H1 (cell line): ENCODE results near the gene P2RY1. TPM values are rescaled to one million over a fixed set of nuclear protein-coding genes. Genes with fewer than 3 reads are reported as not detected.

ENCODE experiments used
- CTCF ChIA-PET: fragments of 300-600 bp; sonication (Branson Sonifier 250); formaldehyde crosslinking; loops from one replicate; lab custom pipeline; 2021; ENCODE audit not compliant: partially characterized antibody; lab: Charles Lee
- POLR2A ChIA-PET: fragments of 300-600 bp; sonication (Branson Sonifier 250); formaldehyde crosslinking; loops from one replicate; lab custom pipeline; 2021; ENCODE audit warnings: inconsistent platforms; ENCODE audit not compliant: partially characterized antibody; lab: Charles Lee
- DNase-seq, 2 experiments: peaks; one replicate each; pipeline versions ENCODE4 v3.0.0 to v3.0.0-alpha.2; 2010 to 2022; ENCODE audit warnings: low spot score in 2 of 2, low read depth in 1 of 2, mixed read lengths in 1 of 2
- FAIRE-seq: peaks from 2 replicates; lab custom pipeline; 2011; peaks lifted over from hg19 to GRCh38; lab: Jason Lieb, UNC
- H2AFZ ChIP-seq: 2 replicates; pipeline ENCODE4 v1.8.1; 2012; ENCODE audit warnings: low read length, inconsistent platforms
- H2AK5ac ChIP-seq: 2 replicates; pipeline ENCODE4 v1.6.1; 2013; ENCODE audit warnings: low read depth, low read length
- H2BK120ac ChIP-seq: replicated peaks from 2 replicates; pipeline ENCODE3; 2013; ENCODE audit warnings: low read depth, low read length, inconsistent platforms
- H2BK12ac ChIP-seq: 2 replicates; pipeline ENCODE4 v1.6.1; 2013; ENCODE audit warnings: low read depth, low read length
- H2BK15ac ChIP-seq: 2 replicates; pipeline ENCODE4 v1.6.1; 2013; ENCODE audit warnings: low read length
- H2BK20ac ChIP-seq: 2 replicates; pipeline ENCODE4 v1.6.1; 2013; ENCODE audit warnings: low read length
- H2BK5ac ChIP-seq: 2 replicates; pipeline ENCODE4 v1.6.1; 2013; ENCODE audit warnings: low read depth, low read length
- H3K14ac ChIP-seq: 2 replicates; pipeline ENCODE4 v1.6.1; 2013; ENCODE audit warnings: inconsistent platforms; ENCODE audit not compliant: insufficient read length
- H3K18ac ChIP-seq: 2 replicates; pipeline ENCODE4 v1.6.1; 2013; ENCODE audit warnings: low read length; ENCODE audit errors: extremely low read depth
- H3K23ac ChIP-seq: 2 replicates; pipeline ENCODE4 v1.6.1; 2013; ENCODE audit warnings: inconsistent platforms; ENCODE audit not compliant: insufficient read length
- H3K23me2 ChIP-seq: 2 replicates; pipeline ENCODE4 v1.6.1; 2013; ENCODE audit warnings: low read depth, low read length
- H3K27ac ChIP-seq: 2 replicates; pipeline ENCODE4 v1.6.1; 2011; ENCODE audit warnings: low read depth, low read length, inconsistent platforms
- H3K27me3 ChIP-seq, 4 experiments: replicated peaks in 1 of 4; 1 replicate in 1 of 4; 2 replicates in 3 of 4; pipeline versions ENCODE4 v1.6.1 to v1.8.1; 2011 to 2013; ENCODE audit warnings: low read length in 3 of 4, mild to moderate bottlenecking in 3 of 4, inconsistent platforms in 2 of 4, mixed read lengths in 2 of 4, moderate library complexity in 1 of 4; ENCODE audit not compliant: control insufficient read depth in 3 of 4, insufficient read depth in 3 of 4; ENCODE audit errors: extremely low read depth in 1 of 4
- H3K36me3 ChIP-seq, 4 experiments: 2 replicates each; pipeline versions ENCODE4 v1.6.1 to v1.8.1; 2011 to 2013; ENCODE audit warnings: mild to moderate bottlenecking in 4 of 4, low read length in 3 of 4, moderate library complexity in 2 of 4, control low read depth in 1 of 4, inconsistent platforms in 1 of 4; ENCODE audit not compliant: insufficient read depth in 4 of 4, control insufficient read depth in 2 of 4
- H3K4ac ChIP-seq: replicated peaks from 2 replicates; pipeline ENCODE3; 2013; ENCODE audit warnings: low read length, low read depth, mixed read lengths, inconsistent platforms; ENCODE audit not compliant: insufficient read length
- H3K4me1 ChIP-seq, 4 experiments: replicated peaks in 1 of 4; 1 replicate in 1 of 4; 2 replicates in 3 of 4; pipeline versions ENCODE4 v1.6.1 to v1.8.1; 2011 to 2013; ENCODE audit warnings: low read length in 3 of 4, inconsistent platforms in 2 of 4, mixed read lengths in 1 of 4; ENCODE audit not compliant: insufficient read depth in 4 of 4, control insufficient read depth in 3 of 4
- H3K4me2 ChIP-seq, 2 experiments: 2 replicates each; pipeline versions ENCODE4 v1.6.1 to v1.8.1; 2011 to 2013; ENCODE audit warnings: low read depth in 2 of 2, low read length in 2 of 2, control low read depth in 1 of 2, inconsistent platforms in 1 of 2, mild to moderate bottlenecking in 1 of 2; ENCODE audit not compliant: insufficient read depth in 1 of 2
- H3K4me3 ChIP-seq, 4 experiments: fragments of 200-600, 300-600 bp in 1 of 4; sonication (generic), shearing (Covaris generic), sonication (Bioruptor Twin) in 1 of 4; 2 replicates each; pipeline versions ENCODE4 v1.5.1 to v1.8.1; 2011 to 2016; ENCODE audit warnings: low read length in 4 of 4, low read depth in 3 of 4, control low read depth in 2 of 4, inconsistent platforms in 2 of 4, mild to moderate bottlenecking in 2 of 4, mixed read lengths in 1 of 4, moderate library complexity in 1 of 4; ENCODE audit not compliant: insufficient read depth in 2 of 4; ENCODE audit errors: extremely low read depth in 1 of 4
- H3K56ac ChIP-seq: replicated peaks from 2 replicates; pipeline ENCODE3; 2013; ENCODE audit warnings: low read depth, mild to moderate bottlenecking, mixed read lengths, low read length, inconsistent platforms; ENCODE audit not compliant: insufficient read length
- H3K79me1 ChIP-seq: 2 replicates; pipeline ENCODE4 v1.6.1; 2013; ENCODE audit warnings: low read depth, low read length, control low read depth
- H3K79me2 ChIP-seq, 2 experiments: 2 replicates each; pipeline versions ENCODE4 v1.6.1 to v1.8.1; 2012 to 2013; ENCODE audit warnings: low read length in 2 of 2, mild to moderate bottlenecking in 2 of 2, inconsistent platforms in 1 of 2; ENCODE audit not compliant: insufficient read depth in 2 of 2, control insufficient read depth in 1 of 2
- H3K9ac ChIP-seq, 4 experiments: replicated peaks in 1 of 4; 1 replicate in 1 of 4; 2 replicates in 3 of 4; pipeline versions ENCODE4 v1.6.1 to v1.8.1; 2011 to 2013; ENCODE audit warnings: low read depth in 3 of 4, low read length in 3 of 4, control low read depth in 2 of 4, mild to moderate bottlenecking in 2 of 4, moderate library complexity in 2 of 4, inconsistent platforms in 1 of 4; ENCODE audit errors: extremely low read depth in 1 of 4
- H3K9me3 ChIP-seq, 2 experiments: 2 replicates each; pipeline versions ENCODE4 v1.6.1 to v1.8.1; 2012 to 2013; ENCODE audit warnings: mild to moderate bottlenecking in 2 of 2, moderate library complexity in 2 of 2, control low read depth in 1 of 2, inconsistent platforms in 1 of 2, low read depth in 1 of 2, low read length in 1 of 2, mixed read lengths in 1 of 2; ENCODE audit not compliant: insufficient read depth in 2 of 2
- H4K20me1 ChIP-seq, 2 experiments: replicated peaks in 1 of 2; 2 replicates each; pipeline versions ENCODE3 to v1.8.1; 2011 to 2013; ENCODE audit warnings: inconsistent platforms in 2 of 2, low read length in 2 of 2, mild to moderate bottlenecking in 1 of 2; ENCODE audit not compliant: insufficient read depth in 2 of 2, control insufficient read depth in 1 of 2
- H4K5ac ChIP-seq: 2 replicates; pipeline ENCODE4 v1.6.1; 2013; ENCODE audit warnings: low read length, low read depth, mixed read lengths, inconsistent platforms; ENCODE audit not compliant: insufficient read length
- H4K8ac ChIP-seq: 2 replicates; pipeline ENCODE4 v1.8.0; 2013; ENCODE audit warnings: mild to moderate bottlenecking, moderate library complexity, low read length, inconsistent platforms; ENCODE audit not compliant: insufficient read depth; ENCODE audit errors: extremely low read depth
- H4K91ac ChIP-seq: replicated peaks from 2 replicates; pipeline ENCODE3; 2013; ENCODE audit warnings: low read length, mixed read lengths, inconsistent platforms; ENCODE audit not compliant: insufficient read length
- CBX5 ChIP-seq: fragments of 300-800, 300-1000 bp; sonication (generic); IDR thresholded peaks from 2 replicates; pipeline ENCODE4 v1.7.1; 2016; ENCODE audit warnings: antibody characterized with exemption, low read length, low read depth
- CEBPB ChIP-seq: IDR thresholded peaks from 2 replicates; pipeline ENCODE4 v1.6.1; 2012; ENCODE audit warnings: low read depth, low read length
- KDM5A ChIP-seq: fragments of 200-600 bp; IDR thresholded peaks from 2 replicates; pipeline ENCODE4 v1.7.1; 2012; ENCODE audit warnings: mild to moderate bottlenecking, low read length, inconsistent platforms, mixed read lengths
- NRF1 ChIP-seq: IDR thresholded peaks from 2 replicates; pipeline ENCODE4 v1.6.1; 2011; ENCODE audit warnings: mild to moderate bottlenecking, low read depth, low read length, improper control_type of control experiment
- SP1 ChIP-seq: IDR thresholded peaks from 2 replicates; pipeline ENCODE4 v1.6.1; 2011; ENCODE audit warnings: low read depth, low read length
- SUZ12 ChIP-seq: fragments of 200-600 bp; sonication (generic); IDR thresholded peaks from 2 replicates; pipeline ENCODE4 v1.6.1; 2012; ENCODE audit warnings: mild to moderate bottlenecking, inconsistent platforms, low read length, moderate library complexity, mixed read lengths
- TAF7 ChIP-seq: optimal IDR thresholded peaks from 2 replicates; pipeline ENCODE3; 2011; ENCODE audit warnings: low read depth, mild to moderate bottlenecking, inconsistent platforms, low read length, moderate library complexity, borderline replicate concordance
- TCF12 ChIP-seq: IDR thresholded peaks from 2 replicates; pipeline ENCODE4 v1.6.1; 2011; ENCODE audit warnings: low read depth, mild to moderate bottlenecking, low read length
- WGBS, 2 experiments: shearing (Covaris generic) in 1 of 2; methylation state at CpG; one replicate each; pipeline versions ENCODE4 v1.1.6 to v1.1.7; 2013 to 2015; ENCODE audit warnings: low lambda C conversion rate in 2 of 2, mixed read lengths in 2 of 2, inconsistent platforms in 1 of 2, low coverage in 1 of 2, missing lambda C conversion rate in 1 of 2; ENCODE audit not compliant: insufficient replicate concordance in 2 of 2, insufficient coverage in 1 of 2, insufficient read length in 1 of 2; ENCODE audit errors: extremely low coverage in 1 of 2, missing lambda C conversion rate in 1 of 2; 5-methylcytosine and 5-hydroxymethylcytosine counted together
- polyA plus RNA-seq, 7 experiments: library from polyadenylated mRNA; depleted of rRNA in 3 of 7; stranded (reverse) in 5 of 7; unstranded in 2 of 7; fragments of >200 nt in 5 of 7; fragments of 200-250 nt in 2 of 7; gene quantifications; 1 replicate in 5 of 7; 2 replicates in 1 of 7; 4 replicates in 1 of 7; pipeline versions ENCODE4 v1.2.1 to v1.2.3, GENCODE V29; 2011 to 2013; ENCODE audit warnings: missing spikeins in 2 of 7, mixed read lengths in 2 of 7
- total RNA-seq: library from RNA; stranded (reverse); fragmentation: NEBNext Ultra II Directional; extraction: Animal tissue kit (Norgen Biotek cat#: 25700); gene quantifications from 2 replicates; pipeline ENCODE4 v1.2.1, GENCODE V29; 2021
- TF ChIP-seq, protein P1 (sequence below): IDR thresholded peaks from 2 replicates; pipeline ENCODE4 v1.6.1; 2011; ENCODE audit warnings: low read depth, mild to moderate bottlenecking, low read length; ENCODE audit not compliant: insufficient read depth
- TF ChIP-seq, protein P2 (sequence below), 3 experiments: IDR thresholded peaks; 1 replicate in 2 of 3; 2 replicates in 1 of 3; pipeline versions ENCODE4 v1.5.1 to v1.6.1; 2011; ENCODE audit warnings: low read length in 3 of 3, mild to moderate bottlenecking in 3 of 3, inconsistent platforms in 2 of 3, low read depth in 1 of 3, moderate library complexity in 1 of 3; ENCODE audit not compliant: insufficient read depth in 1 of 3; ENCODE audit errors: control extremely low read depth in 1 of 3
- TF ChIP-seq, protein P3 (sequence below): IDR thresholded peaks from 2 replicates; pipeline ENCODE4 v1.6.1; 2012; ENCODE audit warnings: inconsistent platforms

The P2RY1 gene
- total and polyA plus RNA-seq, 2 of the 8 experiments (the other 6 are each of a cell fraction or from before 2014, with no cell fraction given) = 6.5 to 28.3 TPM

DNA sequence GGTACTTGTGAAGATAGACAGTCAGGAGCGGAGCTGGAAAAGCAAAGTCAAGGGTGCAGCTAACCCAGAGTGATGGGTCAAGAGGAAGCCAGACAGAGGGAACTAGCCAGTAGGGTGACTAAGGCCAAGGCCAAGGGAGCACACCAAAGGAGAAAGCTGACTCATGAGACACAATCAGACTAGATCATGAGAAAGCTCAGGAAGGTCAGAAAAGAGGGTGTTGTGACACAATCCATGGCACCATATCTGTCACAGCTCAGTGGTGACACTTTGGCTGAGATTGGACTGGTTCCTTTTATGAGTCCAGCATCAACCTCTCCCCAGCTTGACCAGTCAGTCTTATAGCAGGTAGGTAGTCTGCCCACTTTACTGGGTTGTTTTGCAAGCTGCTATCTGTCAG lies 22.2 kb downstream of the P2RY1 start:
- H3K23me2 ChIP-seq = no peaks in the 10 kb centered on the region
- no peak overlapping the region for H3K4me3 ChIP-seq
- no peaks in the 10 kb centered on the region for H3K79me2 ChIP-seq
- no peak overlapping the region for H2BK120ac ChIP-seq
- H2AK5ac ChIP-seq = no peak overlapping the region
- H2BK15ac ChIP-seq = no peak overlapping the region
- ChIA-PET POLR2A (interaction anchor here (0.6 kb wide), 1 partner anchor 65 kb away, joined by 3 read pairs; no protein-coding TSS in a partner anchor), CTCF (interaction anchor here (1.5 kb wide), 1 partner anchor 385 kb away, joined by 3 read pairs; no protein-coding TSS in a partner anchor)
- H2BK5ac ChIP-seq = no peak overlapping the region
- H4K91ac ChIP-seq = no peak overlapping the region
- H3K4me1 ChIP-seq = no peaks in the 10 kb centered on the region
- no peaks in the 10 kb centered on the region for H3K9me3 ChIP-seq
- H3K23ac ChIP-seq = no peak overlapping the region
- H4K8ac ChIP-seq = no peak overlapping the region
- H3K36me3 ChIP-seq = no peaks in the 10 kb centered on the region
- no peak overlapping the region for H2AFZ ChIP-seq
- H3K4ac ChIP-seq = no peak overlapping the region
- no peak overlapping the region for H3K14ac ChIP-seq
- no peak overlapping the region for H4K5ac ChIP-seq
- H3K4me2 ChIP-seq = no peak overlapping the region
- H2BK20ac ChIP-seq = no peak overlapping the region
- no peak overlapping the region for H2BK12ac ChIP-seq
- no peak overlapping the region for H3K27ac ChIP-seq
- H3K56ac ChIP-seq = no peak overlapping the region
- H3K18ac ChIP-seq = no peak overlapping the region; the same call in 1 of the 2 replicates
- no peak for FAIRE-seq
- H3K9ac ChIP-seq = no peak overlapping the region
- H3K27me3 ChIP-seq = no peaks in the 10 kb centered on the region
- no peak for DNase-seq
- no peaks in the 10 kb centered on the region for H3K79me1 ChIP-seq
- no peaks in the 10 kb centered on the region for H4K20me1 ChIP-seq
- WGBS, 2 experiments = 100% methylated on average over 1 of the region's 1 CpG; no CpG with 5 or more reads in 1 of the 2 experiments
- TF ChIP-seq, protein P1, sequence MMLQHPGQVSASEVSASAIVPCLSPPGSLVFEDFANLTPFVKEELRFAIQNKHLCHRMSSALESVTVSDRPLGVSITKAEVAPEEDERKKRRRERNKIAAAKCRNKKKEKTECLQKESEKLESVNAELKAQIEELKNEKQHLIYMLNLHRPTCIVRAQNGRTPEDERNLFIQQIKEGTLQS = no peak
- TF ChIP-seq, protein P2, sequence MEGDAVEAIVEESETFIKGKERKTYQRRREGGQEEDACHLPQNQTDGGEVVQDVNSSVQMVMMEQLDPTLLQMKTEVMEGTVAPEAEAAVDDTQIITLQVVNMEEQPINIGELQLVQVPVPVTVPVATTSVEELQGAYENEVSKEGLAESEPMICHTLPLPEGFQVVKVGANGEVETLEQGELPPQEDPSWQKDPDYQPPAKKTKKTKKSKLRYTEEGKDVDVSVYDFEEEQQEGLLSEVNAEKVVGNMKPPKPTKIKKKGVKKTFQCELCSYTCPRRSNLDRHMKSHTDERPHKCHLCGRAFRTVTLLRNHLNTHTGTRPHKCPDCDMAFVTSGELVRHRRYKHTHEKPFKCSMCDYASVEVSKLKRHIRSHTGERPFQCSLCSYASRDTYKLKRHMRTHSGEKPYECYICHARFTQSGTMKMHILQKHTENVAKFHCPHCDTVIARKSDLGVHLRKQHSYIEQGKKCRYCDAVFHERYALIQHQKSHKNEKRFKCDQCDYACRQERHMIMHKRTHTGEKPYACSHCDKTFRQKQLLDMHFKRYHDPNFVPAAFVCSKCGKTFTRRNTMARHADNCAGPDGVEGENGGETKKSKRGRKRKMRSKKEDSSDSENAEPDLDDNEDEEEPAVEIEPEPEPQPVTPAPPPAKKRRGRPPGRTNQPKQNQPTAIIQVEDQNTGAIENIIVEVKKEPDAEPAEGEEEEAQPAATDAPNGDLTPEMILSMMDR (IDR thresholded peaks at IDR 0.05; ENCODE audit: control extremely low read depth in 1 of 3, insufficient read depth in 1 of 3, low read depth in 1 of 3, low read length in 3 of 3) = no peak
- TF ChIP-seq SUZ12 = no peak
- no peak for TF ChIP-seq TCF12
- no peak for TF ChIP-seq NRF1
- TF ChIP-seq KDM5A = no peak
- TF ChIP-seq SP1 = no peak
- no peak for TF ChIP-seq TAF7
- no peak for TF ChIP-seq CBX5
- TF ChIP-seq, protein P3, sequence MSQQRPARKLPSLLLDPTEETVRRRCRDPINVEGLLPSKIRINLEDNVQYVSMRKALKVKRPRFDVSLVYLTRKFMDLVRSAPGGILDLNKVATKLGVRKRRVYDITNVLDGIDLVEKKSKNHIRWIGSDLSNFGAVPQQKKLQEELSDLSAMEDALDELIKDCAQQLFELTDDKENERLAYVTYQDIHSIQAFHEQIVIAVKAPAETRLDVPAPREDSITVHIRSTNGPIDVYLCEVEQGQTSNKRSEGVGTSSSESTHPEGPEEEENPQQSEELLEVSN = no peak
- TF ChIP-seq CEBPB = no peak
